KOPT-K1 (cell line): ENCODE results near the gene ADM2.
A peak's percentile ranks its signal among the peaks of the same experiment; 100 is the strongest.

Experiments used
- H3K27ac ChIP-seq: fragments of 200-600 bp; sonication (generic); 2 replicates; pipeline ENCODE4 v1.5.1; 2016; ENCODE audit warnings: antibody characterized with exemption, mild to moderate bottlenecking, low read depth, low read length; ENCODE audit not compliant: poor library complexity, severe bottlenecking
- H3K36me3 ChIP-seq: fragments of 200-600 bp; sonication (generic); 2 replicates; pipeline ENCODE4 v1.5.1; 2017; ENCODE audit warnings: antibody characterized with exemption, mild to moderate bottlenecking, low read length, moderate library complexity; ENCODE audit not compliant: insufficient read depth
- H3K9me3 ChIP-seq: fragments of 200-600 bp; sonication (generic); 2 replicates; pipeline ENCODE4 v1.5.1; 2017; ENCODE audit warnings: antibody characterized with exemption, low read length, mild to moderate bottlenecking; ENCODE audit not compliant: insufficient read depth, poor library complexity, severe bottlenecking

Gene ADM2

DNA sequence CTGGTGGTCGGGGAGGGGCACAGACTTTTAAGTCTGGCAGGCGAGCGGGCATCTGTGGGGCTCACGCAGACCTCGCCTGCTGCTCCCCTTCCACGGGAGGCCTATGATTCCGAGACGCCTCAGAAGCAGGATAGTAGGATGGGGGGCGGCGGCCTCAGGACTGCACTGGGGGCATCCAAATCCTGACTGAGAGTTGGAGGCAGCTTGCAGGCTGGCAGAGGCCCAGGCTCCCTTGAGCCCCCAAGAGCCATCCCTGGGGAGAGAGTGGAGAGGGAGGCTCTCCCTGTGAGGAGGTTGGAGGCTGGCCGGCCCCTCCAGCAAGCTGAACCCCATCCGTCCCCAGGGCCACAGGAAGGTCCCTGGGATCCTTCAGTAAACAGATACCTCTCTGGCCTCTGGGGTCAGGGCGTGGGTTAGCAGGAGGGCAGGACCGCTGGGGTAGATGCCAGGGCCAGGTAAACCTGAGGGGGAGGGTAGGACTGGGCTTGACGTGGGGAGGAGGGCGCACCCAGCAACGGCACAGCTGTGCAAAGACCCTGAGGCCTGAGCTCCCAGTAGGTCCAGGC lies 39.8 kb upstream of the ADM2 start:
- H3K36me3 ChIP-seq: peaks cover 91% of the 10 kb centered on the region

DNA sequence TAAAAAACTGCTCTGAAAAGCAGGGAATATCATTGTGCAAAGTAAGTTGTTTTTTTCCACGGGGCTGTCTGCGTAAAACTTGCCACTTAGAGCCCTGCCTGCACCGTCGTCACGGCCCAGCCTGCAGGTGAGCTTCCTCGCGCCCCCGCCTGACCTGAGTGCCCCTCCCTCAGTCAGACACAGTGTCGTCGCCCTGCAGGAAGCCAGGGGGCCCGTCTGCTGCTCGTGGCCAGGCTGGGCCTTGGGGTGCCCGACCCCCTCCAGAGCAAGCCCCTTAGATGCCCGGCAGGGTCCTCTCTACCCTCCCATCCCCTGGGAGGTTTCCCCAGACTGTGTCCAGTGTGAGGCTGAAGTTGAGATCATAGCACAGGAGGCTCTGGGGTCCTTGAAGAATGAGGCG lies 38.1 kb upstream of the ADM2 start:
- Histone ChIP-seq H3K27ac (no peak overlapping the region), H3K36me3 (peaks cover 92% of the 10 kb centered on the region), H3K9me3 (no peaks in the 10 kb centered on the region)

More for the DNA sequence above, 39.8 kb upstream of the ADM2 start:
- no peaks in the 10 kb centered on the region for H3K9me3 ChIP-seq
- H3K27ac ChIP-seq: no peak overlapping the region

DNA sequence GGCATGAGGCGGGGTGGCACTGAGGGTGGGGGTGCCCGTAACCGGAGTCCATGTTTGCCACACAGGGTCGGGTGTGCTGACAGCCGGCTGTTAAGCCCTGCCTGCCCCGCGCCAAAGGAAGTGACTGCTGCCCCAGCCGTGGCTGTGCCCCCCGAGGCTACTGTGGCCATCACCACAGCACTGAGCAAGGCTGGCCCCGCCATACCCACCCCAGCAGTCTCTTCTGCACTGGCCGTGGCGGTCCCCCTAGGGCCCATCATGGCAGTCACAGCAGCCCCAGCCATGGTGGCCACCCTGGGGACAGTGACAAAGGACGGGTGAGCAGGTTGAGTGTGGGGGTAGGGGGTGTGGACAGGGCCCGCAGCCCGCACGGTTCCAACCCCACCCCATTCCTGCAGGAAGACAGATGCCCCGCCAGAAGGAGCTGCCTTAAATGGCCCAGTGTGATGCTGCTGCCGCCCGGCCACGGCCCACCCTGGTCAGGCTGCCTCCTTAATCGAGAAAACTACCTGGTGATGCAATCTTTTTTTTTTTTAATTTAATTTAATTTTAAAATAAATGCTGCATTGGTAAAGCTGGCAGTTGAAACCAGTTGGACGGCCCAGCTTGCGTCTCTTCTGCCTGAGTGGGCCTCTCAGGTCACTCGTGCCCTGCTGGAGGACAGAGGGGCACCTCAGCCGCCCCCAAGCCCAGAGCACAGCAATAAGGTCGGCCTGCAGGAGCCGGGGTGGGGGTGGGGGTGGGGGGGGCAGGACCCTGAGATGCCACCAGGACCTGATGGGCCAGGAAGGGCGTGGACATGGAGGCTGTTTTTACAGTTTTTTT lies 37.3 kb upstream of the ADM2 start:
- no peaks in the 10 kb centered on the region for H3K9me3 ChIP-seq
- no peak overlapping the region for H3K27ac ChIP-seq
- peaks cover 92% of the 10 kb centered on the region for H3K36me3 ChIP-seq

DNA sequence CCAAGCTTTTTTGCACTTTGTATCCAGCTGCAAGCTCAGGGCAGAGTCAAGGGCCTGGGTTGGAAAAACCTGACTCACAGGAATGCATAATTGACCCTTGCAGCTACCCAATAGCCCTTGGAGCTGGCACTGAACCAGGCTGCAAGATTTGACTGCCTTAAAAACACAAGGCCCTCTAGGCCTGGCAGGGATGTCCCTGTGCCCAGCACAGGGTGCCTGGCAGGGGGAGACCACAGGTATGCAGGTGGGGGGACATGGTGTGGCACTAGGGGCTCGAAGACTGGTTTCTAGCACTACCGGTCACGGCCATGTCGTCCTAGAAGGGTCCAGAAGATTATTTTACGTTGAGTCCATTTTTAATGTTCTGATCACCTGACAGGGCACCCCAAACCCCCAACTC lies 36.7 kb upstream of the ADM2 start:
- H3K36me3 ChIP-seq: peaks cover 92% of the 10 kb centered on the region
- no peak overlapping the region for H3K27ac ChIP-seq
- no peaks in the 10 kb centered on the region for H3K9me3 ChIP-seq

DNA sequence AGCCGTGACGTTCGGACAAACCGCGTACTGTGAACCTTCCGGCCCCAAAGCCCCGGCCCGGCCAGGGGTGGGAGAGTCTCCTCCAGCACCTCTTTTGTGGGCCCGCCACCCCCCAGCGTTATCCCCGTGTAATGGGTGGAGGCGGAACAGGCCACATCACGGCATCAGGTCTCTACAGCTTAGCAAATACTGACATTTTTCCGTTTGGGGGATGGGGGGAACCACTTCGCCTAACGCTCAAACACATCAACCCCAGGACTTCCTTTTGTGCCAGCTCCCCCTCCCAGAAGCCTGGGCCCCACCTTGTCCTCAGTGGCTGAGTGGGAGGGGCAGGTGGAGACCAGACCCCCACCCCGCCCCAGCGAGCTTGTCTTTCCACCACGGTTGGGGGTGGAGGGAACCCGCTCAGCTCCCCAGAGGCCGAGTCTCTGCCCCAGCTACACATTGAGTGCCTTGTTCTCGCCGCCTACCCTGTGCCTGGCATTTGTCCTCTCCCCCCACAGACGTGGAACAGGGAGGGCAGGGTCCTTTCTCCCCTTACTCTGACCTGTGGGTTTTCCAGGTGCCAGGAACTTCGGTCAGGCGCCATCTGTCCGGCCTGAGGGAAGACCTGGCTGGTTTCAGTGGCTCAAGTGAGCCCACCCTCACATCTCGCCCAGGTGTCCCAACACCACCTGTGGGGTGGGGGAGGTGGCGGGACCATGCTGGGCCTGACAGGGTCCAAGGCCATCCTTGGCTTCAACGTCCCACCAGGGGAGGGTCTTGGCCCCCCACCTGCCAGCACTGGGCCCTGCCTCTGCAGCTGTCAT lies 36.1 kb upstream of the ADM2 start:
- Histone ChIP-seq H3K9me3 (no peaks in the 10 kb centered on the region), H3K27ac (peak overlapping the region; percentile 26), H3K36me3 (peaks cover 92% of the 10 kb centered on the region)

DNA sequence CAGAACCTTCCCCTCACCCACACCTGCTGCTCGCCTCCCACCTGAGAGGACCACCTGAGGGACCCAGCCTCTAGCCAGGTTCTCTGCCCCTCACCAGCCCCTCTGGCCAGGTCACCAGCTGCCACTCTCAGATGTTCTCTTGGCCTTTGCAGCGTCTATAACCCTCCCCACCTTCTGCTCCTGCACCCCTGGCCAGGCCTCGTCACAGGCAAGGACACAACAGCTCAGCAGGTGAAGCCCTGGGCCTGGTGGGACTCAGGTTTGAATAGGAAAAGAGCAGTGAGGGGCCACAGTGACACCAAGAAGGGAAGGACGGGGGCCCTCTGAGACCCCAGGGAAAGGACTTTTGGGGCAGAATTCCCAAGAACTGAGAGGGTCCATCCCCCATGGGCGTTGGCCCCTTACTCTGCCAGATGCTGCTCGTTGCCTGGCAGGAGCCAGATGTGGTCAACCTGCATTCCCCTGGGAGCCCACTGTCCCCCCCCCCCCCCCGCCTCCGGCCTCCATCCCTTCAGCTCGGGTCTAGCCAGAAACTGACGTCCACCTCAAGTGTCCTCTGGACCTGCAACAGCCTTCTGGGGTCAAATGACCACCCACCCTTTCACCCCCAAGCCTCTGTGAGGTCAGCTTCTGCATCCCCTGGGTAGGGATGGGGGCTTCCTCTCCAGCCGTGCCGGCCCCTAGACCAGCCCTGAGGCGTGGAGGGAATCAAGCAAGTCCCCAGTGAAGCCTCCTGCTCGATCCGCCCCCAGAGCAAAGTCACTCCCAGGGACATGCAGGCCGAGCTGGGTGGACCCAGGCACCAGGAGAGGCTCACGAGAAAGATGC lies 35.2 kb upstream of the ADM2 start:
- H3K36me3 ChIP-seq: peaks cover 92% of the 10 kb centered on the region
- no peaks in the 10 kb centered on the region for H3K9me3 ChIP-seq
- H3K27ac ChIP-seq: peak overlapping the region; percentile 26

DNA sequence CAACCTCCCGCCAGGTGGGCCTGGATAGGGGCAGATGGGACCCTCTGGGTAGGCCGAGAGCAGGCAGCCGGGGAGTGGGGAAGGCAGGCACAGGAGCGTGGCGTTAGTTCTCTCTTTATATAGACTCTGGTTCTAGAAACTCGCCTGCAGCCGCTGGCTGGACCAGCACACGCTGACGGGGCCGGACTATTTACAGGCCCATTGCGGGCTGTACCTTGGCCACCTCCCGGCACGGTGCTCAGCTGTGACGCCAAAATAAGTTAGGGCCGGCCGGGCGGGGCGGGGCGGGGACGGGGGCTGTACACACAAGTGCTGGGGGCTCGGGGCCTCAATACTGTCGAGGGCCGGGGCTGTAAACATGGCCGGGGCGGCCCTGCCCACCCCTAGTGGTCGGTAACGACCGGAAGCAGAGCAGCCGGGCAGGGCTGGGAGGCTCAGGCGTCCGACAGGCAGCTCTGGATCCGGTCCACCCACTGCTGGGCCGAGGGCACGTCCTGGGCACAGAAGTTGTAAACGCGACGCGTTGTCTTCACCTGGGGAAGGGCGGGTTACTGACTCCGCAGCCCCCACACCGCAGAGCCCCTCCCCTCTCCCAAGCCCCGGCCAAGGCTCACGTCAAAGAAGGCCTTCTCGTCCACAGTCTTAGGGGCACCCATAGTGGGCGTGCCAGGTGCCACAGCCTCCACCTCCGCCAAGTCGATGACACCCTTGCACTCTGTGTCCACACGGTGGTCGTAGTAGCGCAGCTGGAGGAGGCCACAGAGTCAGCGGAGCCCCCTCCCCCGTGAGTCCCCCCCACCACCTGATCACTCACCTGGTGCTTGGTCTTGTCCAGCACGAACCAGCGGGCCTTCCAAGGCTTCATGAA lies 34.4 kb upstream of the ADM2 start:
- Histone ChIP-seq H3K36me3 (peaks cover 93% of the 10 kb centered on the region), H3K9me3 (no peaks in the 10 kb centered on the region), H3K27ac (no peak overlapping the region)

DNA sequence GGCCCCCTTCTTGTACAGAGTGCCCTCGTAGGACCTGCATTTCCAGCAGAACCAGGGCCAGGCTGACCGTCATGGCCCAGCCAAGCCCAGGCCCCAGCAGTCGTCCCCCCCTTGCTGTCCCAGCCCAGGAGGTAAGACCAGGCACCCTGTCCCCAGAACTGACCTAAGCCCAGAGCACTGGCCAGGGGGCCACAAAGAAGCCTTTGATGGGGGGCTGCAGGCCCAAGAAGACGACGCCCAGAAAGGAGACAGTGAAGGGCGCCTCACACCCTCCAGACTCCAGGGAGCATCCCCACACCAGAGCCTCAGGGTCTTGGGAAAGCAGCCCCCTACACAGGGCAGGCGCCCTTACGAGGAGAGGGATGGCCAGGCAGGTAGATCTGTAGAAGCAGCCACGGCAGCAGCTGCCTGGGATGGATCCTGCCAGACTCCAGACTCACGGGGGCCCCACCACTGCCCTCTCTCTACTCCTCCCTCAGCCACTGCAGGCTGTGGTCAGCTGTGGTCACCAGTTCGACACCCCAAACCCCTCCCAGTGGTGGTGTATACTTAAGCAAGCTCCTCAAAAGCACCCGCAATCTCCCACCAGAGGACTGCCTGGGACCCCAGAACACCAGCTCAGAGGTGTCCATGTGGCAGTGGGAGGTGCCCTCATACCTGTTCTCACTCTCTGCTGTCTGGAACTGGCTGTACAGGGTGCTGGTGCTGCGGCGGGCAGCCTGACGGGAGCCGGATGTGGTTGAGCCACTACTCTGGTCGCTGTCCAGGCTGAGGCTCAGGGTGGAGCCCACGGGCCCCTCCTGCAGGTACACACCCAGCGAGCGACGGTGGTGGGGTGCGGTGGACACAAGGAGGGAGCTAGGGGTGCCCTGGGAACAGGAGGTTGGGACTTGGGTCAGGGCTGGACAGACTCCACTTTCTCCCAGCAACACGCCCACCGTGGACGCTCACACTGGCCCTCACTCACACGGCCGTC lies 33.5 kb upstream of the ADM2 start:
- Histone ChIP-seq H3K36me3 (peaks cover 97% of the 10 kb centered on the region), H3K27ac (no peak overlapping the region), H3K9me3 (no peaks in the 10 kb centered on the region)

DNA sequence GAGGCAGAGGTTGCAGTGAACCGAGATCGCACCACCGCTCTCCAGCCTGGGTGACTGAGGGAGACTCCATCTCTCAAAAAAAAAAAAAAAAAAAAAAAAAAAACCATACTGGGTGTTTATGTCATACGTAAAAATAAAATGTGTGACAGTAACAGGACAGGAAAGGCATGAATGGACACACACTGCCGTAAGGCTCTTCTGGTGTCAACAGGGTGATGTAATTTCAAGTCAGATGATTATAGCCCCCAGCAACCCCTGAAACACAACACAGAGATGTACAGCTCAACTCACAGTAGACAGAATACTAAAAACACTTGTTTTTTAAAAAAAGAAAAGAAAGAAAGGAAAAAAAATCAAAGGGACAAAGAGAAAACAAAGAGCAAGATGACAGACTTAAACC lies 28.7 kb upstream of the ADM2 start:
- Histone ChIP-seq H3K27ac (no peak overlapping the region), H3K9me3 (no peaks in the 10 kb centered on the region), H3K36me3 (peaks cover 99% of the 10 kb centered on the region)

DNA sequence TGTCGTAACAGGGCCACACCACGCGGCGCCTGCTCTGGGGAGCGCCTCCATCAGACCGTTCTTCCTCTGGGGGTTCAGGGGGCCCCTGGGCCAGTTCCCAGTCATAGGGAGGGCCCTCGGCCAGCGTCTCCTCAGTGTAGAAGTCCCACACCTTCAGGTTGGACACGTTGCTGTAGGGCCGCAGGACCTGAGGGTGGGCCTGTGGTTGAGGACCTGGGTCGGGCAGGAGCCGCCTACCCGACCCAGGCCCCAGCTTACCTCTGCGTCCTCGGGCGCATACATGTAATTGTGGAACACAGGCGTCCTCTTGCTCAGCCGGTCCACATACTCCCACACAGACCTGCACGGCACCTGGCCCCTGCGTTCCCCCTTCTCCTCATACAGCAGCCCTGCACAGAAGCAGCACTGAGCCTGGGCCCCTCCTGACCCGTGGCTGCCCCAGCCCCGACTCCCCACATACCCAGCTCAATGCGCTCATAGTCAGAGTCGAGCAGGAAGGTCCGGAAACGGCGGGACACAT lies 26.7 kb upstream of the ADM2 start:
- Histone ChIP-seq H3K36me3 (peaks cover 99% of the 10 kb centered on the region), H3K9me3 (no peaks in the 10 kb centered on the region), H3K27ac (no peak overlapping the region)

DNA sequence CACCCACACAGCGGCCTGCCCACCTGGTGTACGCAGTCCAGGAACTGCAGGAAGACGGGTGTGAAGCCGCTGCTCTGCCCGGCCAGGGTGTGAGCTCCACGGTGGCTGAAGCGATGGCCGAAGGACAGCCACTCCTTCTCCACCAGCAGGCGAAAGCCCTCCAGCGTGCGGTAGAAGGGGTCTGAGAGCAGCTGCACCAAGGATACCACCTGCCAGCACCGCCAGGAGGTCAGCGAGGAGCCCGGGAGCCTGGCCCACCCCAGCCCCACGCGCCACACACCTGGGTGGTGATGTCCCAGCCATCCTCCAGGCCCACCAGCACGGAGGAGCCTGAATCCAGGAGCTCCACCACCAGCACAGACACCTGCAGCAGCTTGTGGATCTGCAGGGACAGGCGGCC lies 26.1 kb upstream of the ADM2 start:
- H3K27ac ChIP-seq: no peak overlapping the region
- H3K36me3 ChIP-seq: peaks cover 99% of the 10 kb centered on the region
- no peaks in the 10 kb centered on the region for H3K9me3 ChIP-seq

DNA sequence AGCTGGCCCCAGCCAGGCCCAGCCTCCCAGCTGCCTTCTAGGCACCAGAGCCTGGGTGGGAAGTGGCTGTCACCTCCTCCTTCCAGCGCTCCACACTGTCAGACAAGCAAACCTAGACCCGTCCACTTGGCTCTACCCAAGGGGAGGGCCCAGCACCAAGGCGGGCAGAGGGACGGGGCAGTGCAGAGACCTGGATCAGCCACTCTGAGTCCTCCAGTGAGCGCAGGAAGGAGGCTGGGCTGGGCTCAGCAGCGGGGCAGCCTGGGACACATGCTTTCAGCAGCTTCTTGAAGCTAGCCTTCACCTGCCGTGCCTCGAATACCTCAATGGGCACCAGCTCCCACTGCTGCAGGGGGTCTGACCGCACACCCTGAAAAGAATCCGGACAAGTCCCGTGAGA lies 25.3 kb upstream of the ADM2 start:
- peaks cover 99% of the 10 kb centered on the region for H3K36me3 ChIP-seq
- H3K27ac ChIP-seq: no peak overlapping the region
- no peaks in the 10 kb centered on the region for H3K9me3 ChIP-seq
